ENCODE data around the gene HCAR2. TPM values are rescaled to one million over a fixed set of nuclear protein-coding genes. Genes with fewer than 3 reads are reported as not detected.

Gene HCAR2
- total and polyA plus RNA-seq, 2 experiments from 2014 or later, result 2.1 to 3.7 TPM

- no peak overlapping the region for H3K4me3 ChIP-seq
- no peak for TF ChIP-seq EZH2 (IDR thresholded peaks at IDR 0.05; ENCODE audit: borderline replicate concordance)
- TF ChIP-seq, protein P1, sequence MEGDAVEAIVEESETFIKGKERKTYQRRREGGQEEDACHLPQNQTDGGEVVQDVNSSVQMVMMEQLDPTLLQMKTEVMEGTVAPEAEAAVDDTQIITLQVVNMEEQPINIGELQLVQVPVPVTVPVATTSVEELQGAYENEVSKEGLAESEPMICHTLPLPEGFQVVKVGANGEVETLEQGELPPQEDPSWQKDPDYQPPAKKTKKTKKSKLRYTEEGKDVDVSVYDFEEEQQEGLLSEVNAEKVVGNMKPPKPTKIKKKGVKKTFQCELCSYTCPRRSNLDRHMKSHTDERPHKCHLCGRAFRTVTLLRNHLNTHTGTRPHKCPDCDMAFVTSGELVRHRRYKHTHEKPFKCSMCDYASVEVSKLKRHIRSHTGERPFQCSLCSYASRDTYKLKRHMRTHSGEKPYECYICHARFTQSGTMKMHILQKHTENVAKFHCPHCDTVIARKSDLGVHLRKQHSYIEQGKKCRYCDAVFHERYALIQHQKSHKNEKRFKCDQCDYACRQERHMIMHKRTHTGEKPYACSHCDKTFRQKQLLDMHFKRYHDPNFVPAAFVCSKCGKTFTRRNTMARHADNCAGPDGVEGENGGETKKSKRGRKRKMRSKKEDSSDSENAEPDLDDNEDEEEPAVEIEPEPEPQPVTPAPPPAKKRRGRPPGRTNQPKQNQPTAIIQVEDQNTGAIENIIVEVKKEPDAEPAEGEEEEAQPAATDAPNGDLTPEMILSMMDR (IDR thresholded peaks at IDR 0.05; ENCODE audit: poor library complexity), result no peak
- no peak for TF ChIP-seq EZH2phosphoT487 (IDR thresholded peaks at IDR 0.05; ENCODE audit: low read depth, severe bottlenecking, unreplicated experiment)
Measured at GRCh38 chr12:122747224-122748135, 44.3 kb upstream of the HCAR2 start.

GRCh38 chr12:122743895-122744525, 40.9 kb upstream of the HCAR2 start:
- TF ChIP-seq EZH2 (IDR thresholded peaks at IDR 0.05; ENCODE audit: borderline replicate concordance), result no peak
- TF ChIP-seq, protein P1 (IDR thresholded peaks at IDR 0.05; ENCODE audit: poor library complexity), result no peak
- TF ChIP-seq EZH2phosphoT487 (IDR thresholded peaks at IDR 0.05; ENCODE audit: low read depth, severe bottlenecking, unreplicated experiment), result no peak
- H3K9me3 ChIP-seq (ENCODE audit: low read depth), result no peaks in the 10 kb centered on the region
- WGBS (ENCODE audit: low lambda C conversion rate, missing lambda C conversion rate), result 97% methylated on average over 7 of the region's 7 CpGs

More at GRCh38 chr12:122747224-122748135, 44.3 kb upstream of the HCAR2 start:
- H3K4me2 ChIP-seq, result no peak overlapping the region
- H3K4me1 ChIP-seq (ENCODE audit: insufficient read depth), result no peaks in the 10 kb centered on the region
- H3K9me2 ChIP-seq (replicated peaks; ENCODE audit: insufficient read depth), result no peaks in the 10 kb centered on the region
- no peak overlapping the region for H2AFZ ChIP-seq
- no peaks in the 10 kb centered on the region for H3K27me3 ChIP-seq
- 88% methylated on average over 9 of the region's 9 CpGs for WGBS (ENCODE audit: low lambda C conversion rate, missing lambda C conversion rate)
- H3K36me3 ChIP-seq (replicated peaks; ENCODE audit: insufficient read depth, low read depth), result no peaks in the 10 kb centered on the region
- H3K27ac ChIP-seq, result no peak overlapping the region
- H3K79me2 ChIP-seq, result no peaks in the 10 kb centered on the region
- no peaks in the 10 kb centered on the region for H4K20me1 ChIP-seq (ENCODE audit: insufficient read depth, poor library complexity, severe bottlenecking)
- H3K9me3 ChIP-seq (ENCODE audit: low read depth), result no peaks in the 10 kb centered on the region
- DNase-seq (ENCODE audit: low spot score), result no peak

GRCh38 chr12:122740351-122740750, 37.2 kb upstream of the HCAR2 start:
- WGBS (ENCODE audit: low lambda C conversion rate, missing lambda C conversion rate), result 89% methylated on average over 7 of the region's 7 CpGs
- Histone ChIP-seq H3K9me2 (replicated peaks; ENCODE audit: insufficient read depth) (no peaks in the 10 kb centered on the region), H4K20me1 (ENCODE audit: insufficient read depth, poor library complexity, severe bottlenecking) (no peaks in the 10 kb centered on the region), H3K27me3 (no peaks in the 10 kb centered on the region), H3K4me3 (no peak overlapping the region), H3K4me1 (ENCODE audit: insufficient read depth) (no peaks in the 10 kb centered on the region), H3K9me3 (ENCODE audit: low read depth) (no peaks in the 10 kb centered on the region), H3K27ac (no peak overlapping the region), H3K4me2 (no peak overlapping the region), H3K36me3 (replicated peaks; ENCODE audit: insufficient read depth, low read depth) (no peaks in the 10 kb centered on the region), H2AFZ (no peak overlapping the region), H3K79me2 (no peaks in the 10 kb centered on the region)
- TF ChIP-seq EZH2phosphoT487 (IDR thresholded peaks at IDR 0.05; ENCODE audit: low read depth, severe bottlenecking, unreplicated experiment), result no peak
- TF ChIP-seq EZH2 (IDR thresholded peaks at IDR 0.05; ENCODE audit: borderline replicate concordance), result no peak
- TF ChIP-seq, protein P1 (IDR thresholded peaks at IDR 0.05; ENCODE audit: poor library complexity), result no peak
- DNase-seq (ENCODE audit: low spot score), result no peak

More at GRCh38 chr12:122743895-122744525, 40.9 kb upstream of the HCAR2 start:
- H4K20me1 ChIP-seq (ENCODE audit: insufficient read depth, poor library complexity, severe bottlenecking), result no peaks in the 10 kb centered on the region
- H3K4me3 ChIP-seq, result no peak overlapping the region
- H3K27me3 ChIP-seq, result no peaks in the 10 kb centered on the region
- no peak overlapping the region for H3K4me2 ChIP-seq
- no peak overlapping the region for H2AFZ ChIP-seq
- no peaks in the 10 kb centered on the region for H3K4me1 ChIP-seq (ENCODE audit: insufficient read depth)
- no peaks in the 10 kb centered on the region for H3K36me3 ChIP-seq (replicated peaks; ENCODE audit: insufficient read depth, low read depth)
- no peak overlapping the region for H3K27ac ChIP-seq
- H3K9me2 ChIP-seq (replicated peaks; ENCODE audit: insufficient read depth), result no peaks in the 10 kb centered on the region
- no peaks in the 10 kb centered on the region for H3K79me2 ChIP-seq
- DNase-seq (ENCODE audit: low spot score), result no peak
